ENCODE results near the gene TXN. TPM values are rescaled to one million over a fixed set of nuclear protein-coding genes. Genes with fewer than 3 reads are reported as not detected.

TXN gene
- total and polyA plus RNA-seq, 2 of the 4 experiments (the other 2 are of a cell fraction), result 277 to 578 TPM

DNA sequence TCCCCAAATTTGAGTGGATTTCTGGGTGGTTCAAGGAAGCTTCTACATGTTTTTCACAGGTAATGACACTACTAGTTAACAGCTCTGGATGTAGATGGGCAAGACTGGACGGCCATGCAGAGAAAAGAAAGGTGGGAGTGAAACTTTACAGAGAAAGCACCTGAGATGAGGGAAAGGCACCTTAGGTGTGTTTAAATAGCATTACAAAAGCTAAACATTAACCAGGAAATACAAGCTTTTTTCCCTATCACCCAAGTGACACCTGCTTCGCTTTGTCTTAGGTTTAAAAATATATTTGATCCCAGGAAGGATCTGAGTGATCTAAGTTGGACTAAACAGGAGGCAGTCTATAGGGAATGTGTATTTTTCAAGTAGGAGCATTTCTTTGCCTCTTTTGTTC lies 56.7 kb downstream of the TXN start:
- no peak overlapping the region for H2BK120ac ChIP-seq (ENCODE audit: low read depth, low read length)
- no peak overlapping the region for H4K5ac ChIP-seq (ENCODE audit: low read depth, low read length)
- H3K18ac ChIP-seq (ENCODE audit: low read depth, low read length), result no peak overlapping the region
- H2AK5ac ChIP-seq (ENCODE audit: low read depth, low read length), result no peak overlapping the region
- no peaks in the 10 kb centered on the region for H4K20me1 ChIP-seq (ENCODE audit: insufficient read depth, low read length)
- WGBS, 2 experiments (ENCODE audit: extremely low coverage in 2 of 2, insufficient read length in 1 of 2), result no CpG with 5 or more reads among the region's 2 CpGs
- no peak overlapping the region for H3K23ac ChIP-seq (ENCODE audit: low read depth, low read length)
- peaks cover 12% of the 10 kb centered on the region for H3K27me3 ChIP-seq (ENCODE audit: control insufficient read depth, insufficient read depth, low read length)
- H2AFZ ChIP-seq (replicated peaks; ENCODE audit: low read length, poor library complexity), result no peak overlapping the region
- POLR2A ChIA-PET (ENCODE audit: unreplicated experiment), result no interaction called here
- H3K9ac ChIP-seq (ENCODE audit: low read depth, low read length), result no peak overlapping the region
- no peaks in the 10 kb centered on the region for H3K36me3 ChIP-seq (ENCODE audit: control insufficient read depth, insufficient read depth, low read length)
- no peak overlapping the region for H4K91ac ChIP-seq (ENCODE audit: insufficient read depth, low read depth, low read length)
- CTCF ChIA-PET, result interaction anchor here (0.7 kb wide), 1 partner anchor 303 kb away, joined by 3 read pairs; no protein-coding TSS in a partner anchor
- TF ChIP-seq CHD1 (IDR thresholded peaks at IDR 0.05; ENCODE audit: low read depth, low read length) (no peak), SMC3 (IDR thresholded peaks at IDR 0.05; ENCODE audit: low read depth, low read length) (no peak), RAD21 (IDR thresholded peaks at IDR 0.05; ENCODE audit: low read length) (no peak)
- TF ChIP-seq, protein P1, sequence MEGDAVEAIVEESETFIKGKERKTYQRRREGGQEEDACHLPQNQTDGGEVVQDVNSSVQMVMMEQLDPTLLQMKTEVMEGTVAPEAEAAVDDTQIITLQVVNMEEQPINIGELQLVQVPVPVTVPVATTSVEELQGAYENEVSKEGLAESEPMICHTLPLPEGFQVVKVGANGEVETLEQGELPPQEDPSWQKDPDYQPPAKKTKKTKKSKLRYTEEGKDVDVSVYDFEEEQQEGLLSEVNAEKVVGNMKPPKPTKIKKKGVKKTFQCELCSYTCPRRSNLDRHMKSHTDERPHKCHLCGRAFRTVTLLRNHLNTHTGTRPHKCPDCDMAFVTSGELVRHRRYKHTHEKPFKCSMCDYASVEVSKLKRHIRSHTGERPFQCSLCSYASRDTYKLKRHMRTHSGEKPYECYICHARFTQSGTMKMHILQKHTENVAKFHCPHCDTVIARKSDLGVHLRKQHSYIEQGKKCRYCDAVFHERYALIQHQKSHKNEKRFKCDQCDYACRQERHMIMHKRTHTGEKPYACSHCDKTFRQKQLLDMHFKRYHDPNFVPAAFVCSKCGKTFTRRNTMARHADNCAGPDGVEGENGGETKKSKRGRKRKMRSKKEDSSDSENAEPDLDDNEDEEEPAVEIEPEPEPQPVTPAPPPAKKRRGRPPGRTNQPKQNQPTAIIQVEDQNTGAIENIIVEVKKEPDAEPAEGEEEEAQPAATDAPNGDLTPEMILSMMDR (conservative IDR thresholded peaks at IDR 0.05; ENCODE audit: low read depth, low read length), result no peak
- no peaks in the 10 kb centered on the region for H3K9me3 ChIP-seq (ENCODE audit: control insufficient read depth, insufficient read depth, low read length)
- no peak overlapping the region for H3K4me2 ChIP-seq (ENCODE audit: low read depth, low read length)
- no peak overlapping the region for H3K4me3 ChIP-seq (ENCODE audit: insufficient read depth, low read depth, low read length)
- H3K56ac ChIP-seq (ENCODE audit: extremely low read depth, insufficient read depth, low read length), result no peak overlapping the region
- H2AK9ac ChIP-seq (replicated peaks; ENCODE audit: low read depth, low read length, poor library complexity), result no peak overlapping the region
- H2BK5ac ChIP-seq (ENCODE audit: low read depth, low read length, poor library complexity, severe bottlenecking), result no peak overlapping the region
- no peak overlapping the region for H3K14ac ChIP-seq (replicated peaks; ENCODE audit: low read depth, low read length)
- H3K4me1 ChIP-seq (ENCODE audit: control insufficient read depth, insufficient read depth, low read length), result no peaks in the 10 kb centered on the region
- no peaks in the 10 kb centered on the region for H3K79me1 ChIP-seq (ENCODE audit: low read depth in 1 of 2, low read length in 2 of 2)
- in situ Hi-C loops (cut with MboI; ENCODE audit: low sequenced_read_pairs), result loop anchor here (25.0 kb wide), 2 partner anchors 413 to 863 kb away; no protein-coding TSS in a partner anchor
- no peak overlapping the region for H3K27ac ChIP-seq (ENCODE audit: insufficient read depth, low read length)
- H4K8ac ChIP-seq (ENCODE audit: low read depth in 2 of 2, low read length in 2 of 2), result no peak overlapping the region
- intact Hi-C loops (cut with micrococcal nuclease), result no loop called here
- ATAC-seq (ENCODE audit: low read depth), result no peak
- H2BK20ac ChIP-seq (ENCODE audit: low read depth, low read length), result no peak overlapping the region
- H2BK15ac ChIP-seq (ENCODE audit: low read depth, low read length), result no peak overlapping the region
- no TSS peak for BruUV-seq (replicated peaks)
- dilution Hi-C loops (cut with HindIII; ENCODE audit: low sequenced_read_pairs, unreplicated experiment), result no loop called here
- no peak for DNase-seq
- H3K9me1 ChIP-seq (ENCODE audit: insufficient read depth, low read length), result no peaks in the 10 kb centered on the region
- no peak overlapping the region for H3K4ac ChIP-seq (ENCODE audit: low read depth, low read length)

Data from IMR-90 (cell line).